H1 (cell line): ENCODE measurements around the gene ARHGDIB.

Experiments used
- CEBPB ChIP-seq: IDR thresholded peaks from 2 replicates; pipeline ENCODE4 v1.6.1; 2012; ENCODE audit warnings: low read depth, low read length
- JUND ChIP-seq: IDR thresholded peaks from 2 replicates; pipeline ENCODE4 v1.6.1; 2011; ENCODE audit warnings: mild to moderate bottlenecking, improper control_type of control experiment, low read length
- PHF8 ChIP-seq: fragments of 200-600 bp; sonication (generic); conservative IDR thresholded peaks from 2 replicates; pipeline ENCODE4 v1.7.1; 2012; ENCODE audit warnings: low read depth, mild to moderate bottlenecking, inconsistent platforms, low read length, moderate library complexity
- POLR2A ChIP-seq, 2 experiments: IDR thresholded peaks; 1 replicate in 1 of 2; 2 replicates in 1 of 2; pipeline ENCODE4 v1.6.1; 2011; ENCODE audit warnings: low read depth in 2 of 2, low read length in 2 of 2, mild to moderate bottlenecking in 2 of 2; ENCODE audit errors: control extremely low read depth in 1 of 2
- RXRA ChIP-seq: IDR thresholded peaks from 2 replicates; pipeline ENCODE4 v1.6.1; 2011; ENCODE audit warnings: low read depth, mild to moderate bottlenecking, low read length, moderate library complexity; ENCODE audit not compliant: insufficient read depth
- TF ChIP-seq, protein P1 (sequence below), 3 experiments: IDR thresholded peaks; 1 replicate in 2 of 3; 2 replicates in 1 of 3; pipeline versions ENCODE4 v1.5.1 to v1.6.1; 2011; ENCODE audit warnings: low read length in 3 of 3, mild to moderate bottlenecking in 3 of 3, inconsistent platforms in 2 of 3, low read depth in 1 of 3, moderate library complexity in 1 of 3; ENCODE audit not compliant: insufficient read depth in 1 of 3; ENCODE audit errors: control extremely low read depth in 1 of 3

DNA sequence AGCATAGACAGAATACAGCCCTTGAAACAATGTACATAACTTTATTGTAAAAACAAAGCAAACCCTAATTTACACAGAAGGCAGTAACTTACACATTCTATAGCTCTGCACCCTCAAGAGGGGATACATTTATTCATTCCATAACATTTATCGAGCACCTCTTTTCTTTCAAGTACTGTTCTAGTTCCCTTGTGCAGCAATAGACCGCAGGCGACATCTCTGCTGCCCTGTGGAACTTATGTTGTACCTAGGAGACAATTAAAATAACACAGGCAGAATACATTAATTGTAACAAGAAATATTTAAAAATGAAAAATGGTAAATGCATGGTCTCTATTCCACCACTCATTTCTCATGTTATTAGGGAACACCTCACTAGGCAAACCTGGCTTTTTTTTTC lies 1.4 kb upstream of the ARHGDIB start:
- no peak for TF ChIP-seq JUND
- TF ChIP-seq RXRA = no peak
- TF ChIP-seq PHF8 = no peak
- TF ChIP-seq, protein P1, sequence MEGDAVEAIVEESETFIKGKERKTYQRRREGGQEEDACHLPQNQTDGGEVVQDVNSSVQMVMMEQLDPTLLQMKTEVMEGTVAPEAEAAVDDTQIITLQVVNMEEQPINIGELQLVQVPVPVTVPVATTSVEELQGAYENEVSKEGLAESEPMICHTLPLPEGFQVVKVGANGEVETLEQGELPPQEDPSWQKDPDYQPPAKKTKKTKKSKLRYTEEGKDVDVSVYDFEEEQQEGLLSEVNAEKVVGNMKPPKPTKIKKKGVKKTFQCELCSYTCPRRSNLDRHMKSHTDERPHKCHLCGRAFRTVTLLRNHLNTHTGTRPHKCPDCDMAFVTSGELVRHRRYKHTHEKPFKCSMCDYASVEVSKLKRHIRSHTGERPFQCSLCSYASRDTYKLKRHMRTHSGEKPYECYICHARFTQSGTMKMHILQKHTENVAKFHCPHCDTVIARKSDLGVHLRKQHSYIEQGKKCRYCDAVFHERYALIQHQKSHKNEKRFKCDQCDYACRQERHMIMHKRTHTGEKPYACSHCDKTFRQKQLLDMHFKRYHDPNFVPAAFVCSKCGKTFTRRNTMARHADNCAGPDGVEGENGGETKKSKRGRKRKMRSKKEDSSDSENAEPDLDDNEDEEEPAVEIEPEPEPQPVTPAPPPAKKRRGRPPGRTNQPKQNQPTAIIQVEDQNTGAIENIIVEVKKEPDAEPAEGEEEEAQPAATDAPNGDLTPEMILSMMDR (IDR thresholded peaks at IDR 0.05; ENCODE audit: control extremely low read depth in 1 of 3, insufficient read depth in 1 of 3, low read depth in 1 of 3, low read length in 3 of 3) = no peak
- TF ChIP-seq CEBPB = no peak
- no peak for TF ChIP-seq POLR2A (IDR thresholded peaks at IDR 0.05; ENCODE audit: control extremely low read depth in 1 of 2, low read depth in 2 of 2, low read length in 2 of 2)
